HG02798 (cell line): ENCODE results near the gene CNN2.
A peak's percentile ranks its signal among the peaks of the same experiment; 100 is the strongest.

Experiments used
- ATAC-seq: cut with Tn5 transposase; IDR thresholded peaks from one replicate; pipeline ENCODE4 v1.9.1; 2021; ENCODE audit warnings: mild to moderate bottlenecking; ENCODE audit not compliant: unreplicated experiment, poor library complexity

Gene CNN2

GRCh38 chr19:1063030-1063908, 36.9 kb downstream of the CNN2 start:
- ATAC-seq = no peak

GRCh38 chr19:1063909-1064660, 37.7 kb downstream of the CNN2 start:
- ATAC-seq = no peak

GRCh38 chr19:1064661-1065605, 38.5 kb downstream of the CNN2 start:
- no peak for ATAC-seq

GRCh38 chr19:1065606-1066109, 39.2 kb downstream of the CNN2 start:
- no peak for ATAC-seq

GRCh38 chr19:1066251-1066747, 39.9 kb downstream of the CNN2 start:
- no peak for ATAC-seq

- peak; percentile 41 for ATAC-seq
Measured at GRCh38 chr19:1066748-1067340, 40.4 kb downstream of the CNN2 start, which contains the start of gene ARHGAP45. Gene ARHGAP45 (plus strand): TSS chr19:1067167. CDS start chr19:1067406, 239 bp downstream.

GRCh38 chr19:1067341-1067957, 41.0 kb downstream of the CNN2 start:
- peak; percentile 15 for ATAC-seq

GRCh38 chr19:1068009-1069001, 41.9 kb downstream of the CNN2 start:
- no peak for ATAC-seq

GRCh38 chr19:1069009-1069779, 42.8 kb downstream of the CNN2 start:
- no peak for ATAC-seq

GRCh38 chr19:1070576-1070930, 44.1 kb downstream of the CNN2 start:
- ATAC-seq = no peak

GRCh38 chr19:1070931-1071791, 44.8 kb downstream of the CNN2 start:
- no peak for ATAC-seq

- ATAC-seq = no peak
Measured at GRCh38 chr19:1072371-1073015, 46.1 kb downstream of the CNN2 start.

- ATAC-seq = no peak
Measured at GRCh38 chr19:1073063-1073955, 46.9 kb downstream of the CNN2 start.

GRCh38 chr19:1073956-1074517, 47.6 kb downstream of the CNN2 start:
- ATAC-seq = no peak
